CD4-positive, alpha-beta memory T cell (primary cell): ENCODE results near the gene LTBP2. TPM values are rescaled to one million over a fixed set of nuclear protein-coding genes. Genes with fewer than 3 reads are reported as not detected.

ENCODE experiments used
- CTCF ChIA-PET: fragments of 350-600 bp; sonication (Branson Sonifier 250); formaldehyde crosslinking; loops from one replicate; lab custom pipeline; 2021; ENCODE audit warnings: inconsistent platforms; ENCODE audit not compliant: partially characterized antibody; lab: Charles Lee
- POLR2A ChIA-PET: fragments of 350-600 bp; sonication (Branson Sonifier 250); formaldehyde crosslinking; loops from one replicate; lab custom pipeline; 2021; ENCODE audit not compliant: partially characterized antibody; lab: Charles Lee
- DNase-seq, 5 donors: peaks; one replicate each; pipeline versions ENCODE4 v3.0.0 to v3.0.0-alpha.2; 2020 to 2022; ENCODE audit warnings: mixed read lengths in 1 of 5
- H3K27ac ChIP-seq: one replicate; pipeline ENCODE4 v1.7.0; 2013; ENCODE audit warnings: low read depth, low read length
- H3K27me3 ChIP-seq: 2 replicates; pipeline ENCODE4 v1.7.0; 2013; ENCODE audit warnings: mild to moderate bottlenecking, low read length, moderate library complexity; ENCODE audit not compliant: insufficient read depth
- H3K36me3 ChIP-seq: 2 replicates; pipeline ENCODE4 v1.7.0; 2013; ENCODE audit warnings: mild to moderate bottlenecking, low read length, moderate library complexity; ENCODE audit not compliant: insufficient read depth
- H3K4me1 ChIP-seq: 2 replicates; pipeline ENCODE4 v1.7.0; 2013; ENCODE audit warnings: mild to moderate bottlenecking, low read length, moderate library complexity; ENCODE audit not compliant: insufficient read depth
- H3K4me3 ChIP-seq, 2 donors: one replicate each; pipeline ENCODE4 v1.7.0; 2013; ENCODE audit warnings: low read length in 2 of 2, mild to moderate bottlenecking in 1 of 2
- H3K9me3 ChIP-seq, 2 donors: one replicate each; pipeline ENCODE4 v1.7.0; 2013; ENCODE audit warnings: low read length in 2 of 2, control low read depth in 1 of 2; ENCODE audit not compliant: control insufficient read depth in 1 of 2
- H3K27ac Mint-ChIP-seq, 7 donors: one replicate each; pipeline ENCODE4 v1.8.0; 2020 to 2021; ENCODE audit warnings: mixed read lengths in 7 of 7, mild to moderate bottlenecking in 6 of 7, inconsistent platforms in 3 of 7, moderate library complexity in 3 of 7
- H3K27me3 Mint-ChIP-seq, 2 donors: one replicate each; pipeline ENCODE4 v1.8.0; 2020 to 2021; ENCODE audit warnings: mixed read lengths in 2 of 2
- H3K36me3 Mint-ChIP-seq, 2 donors: one replicate each; pipeline ENCODE4 v1.8.0; 2020 to 2021; ENCODE audit warnings: mixed read lengths in 2 of 2, inconsistent platforms in 1 of 2, mild to moderate bottlenecking in 1 of 2
- H3K4me1 Mint-ChIP-seq, 4 donors: one replicate each; pipeline ENCODE4 v1.8.0; 2020 to 2021; ENCODE audit warnings: mixed read lengths in 4 of 4, mild to moderate bottlenecking in 1 of 4
- H3K4me3 Mint-ChIP-seq, 8 donors: one replicate each; pipeline ENCODE4 v1.8.0; 2020 to 2021; ENCODE audit warnings: mixed read lengths in 8 of 8, mild to moderate bottlenecking in 7 of 8, moderate library complexity in 6 of 8, inconsistent platforms in 3 of 8
- H3K9me3 Mint-ChIP-seq, 8 donors: one replicate each; pipeline ENCODE4 v1.8.0; 2020 to 2021; ENCODE audit warnings: mixed read lengths in 8 of 8, mild to moderate bottlenecking in 5 of 8, inconsistent platforms in 3 of 8, moderate library complexity in 1 of 8
- intact Hi-C: fragments of 100-400 bp; cut with micrococcal nuclease; formaldehyde crosslinking; loops from one replicate; pipeline ENCODE4 v1.15.1; 2023
- polyA plus RNA-seq, 2 donors: library from polyadenylated mRNA; unstranded; fragments of 300-500 nt; fragmentation: Illumina TruSeq; gene quantifications; one replicate each; pipeline ENCODE4 v1.2.3, GENCODE V29; 2021
- total RNA-seq, 2 experiments: library from RNA; stranded (reverse); gene quantifications; one replicate each; pipeline ENCODE4 v1.2.3, GENCODE V29; 2021

LTBP2 gene
- total and polyA plus RNA-seq, 4 experiments from 2014 or later: 0.11 to 0.44 (median 0.36) TPM

DNA sequence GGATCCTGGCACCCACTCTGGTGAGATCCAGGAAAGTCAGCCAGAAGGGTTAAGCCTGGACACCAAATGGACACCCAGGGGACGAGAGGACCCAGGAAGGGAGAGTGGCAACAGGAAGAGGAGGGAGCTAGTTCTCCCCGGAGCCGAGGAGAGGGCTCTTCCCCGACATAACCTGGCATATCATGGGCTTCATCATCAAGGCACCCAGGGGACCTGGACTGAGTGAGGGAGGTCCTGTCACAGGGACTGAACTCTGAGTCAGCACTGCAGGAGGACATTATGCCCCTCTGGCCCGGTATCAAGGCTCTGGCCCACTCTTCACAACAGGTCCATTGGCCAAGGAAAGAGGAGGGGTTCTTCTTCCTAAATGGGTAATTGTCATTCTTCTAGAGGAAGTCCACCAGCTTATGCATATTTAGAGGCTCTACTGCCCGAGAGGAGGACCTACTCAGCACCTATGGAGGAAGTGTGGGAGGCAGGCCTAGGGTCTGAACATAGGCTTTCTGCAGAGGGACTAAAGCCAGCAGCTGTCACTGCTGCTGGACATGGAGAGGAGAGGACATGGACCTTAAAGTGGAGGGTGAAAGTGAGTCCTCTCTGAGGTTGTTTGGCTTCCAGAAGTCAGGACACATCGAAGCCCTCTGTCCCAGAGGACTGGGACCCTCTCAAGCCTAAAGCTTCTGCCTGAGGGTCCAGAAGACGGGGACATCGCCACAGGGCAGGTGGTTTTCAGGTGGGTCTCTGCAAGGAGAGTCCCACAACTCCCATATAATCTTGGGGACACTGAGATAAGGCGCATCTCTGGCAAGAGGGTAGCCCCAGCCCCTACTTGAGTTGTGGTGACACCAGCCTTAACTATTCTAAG is 99.8 kb downstream of the LTBP2 start:
- Mint-ChIP-seq H3K36me3 (no peaks in the 10 kb centered on the region), H3K9me3 (peaks cover 0 to 2% (median 0%) of the 10 kb centered on the region in 8 donors), H3K4me3 (no peak overlapping the region), H3K4me1 (peaks cover 0 to 19% (median 11%) of the 10 kb centered on the region in 4 donors), H3K27ac (no peak overlapping the region), H3K27me3 (peaks cover 0 to 18% of the 10 kb centered on the region in 2 donors)
- Histone ChIP-seq H3K27me3 (no peaks in the 10 kb centered on the region), H3K4me3 (no peak overlapping the region), H3K27ac (no peak overlapping the region), H3K4me1 (peaks cover 8% of the 10 kb centered on the region), H3K36me3 (no peaks in the 10 kb centered on the region), H3K9me3 (no peaks in the 10 kb centered on the region)
- intact Hi-C loops: no loop called here
- ChIA-PET CTCF (interaction anchor here (1.5 kb wide), 1 partner anchor 10 kb away, joined by 4 read pairs; no protein-coding TSS in a partner anchor), POLR2A (no interaction called here)
- no peak for DNase-seq

DNA sequence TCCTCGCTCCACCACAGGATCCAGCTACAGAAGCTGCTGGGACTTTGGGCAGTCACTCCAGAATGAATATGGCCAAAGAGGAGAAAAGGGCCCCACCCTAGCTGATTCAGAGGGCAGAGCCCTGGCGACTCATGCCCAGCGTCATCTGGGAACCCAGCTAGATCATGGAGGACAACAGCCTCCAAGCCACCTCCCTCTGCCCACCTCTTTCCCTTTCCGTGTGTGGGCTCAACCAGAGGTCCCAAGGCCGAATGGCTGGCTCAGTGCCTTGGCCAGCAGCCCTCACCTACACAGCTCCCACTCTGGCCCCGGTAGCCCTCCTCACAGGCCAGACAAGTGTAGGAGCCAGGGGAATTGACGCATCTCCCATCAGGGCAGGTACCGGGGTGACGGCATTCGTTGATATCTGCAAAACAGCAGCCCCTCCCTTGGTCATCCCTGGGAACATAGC is 101.1 kb downstream of the LTBP2 start:
- H3K27me3 ChIP-seq: no peaks in the 10 kb centered on the region
- DNase-seq: no peak
- peaks cover 8% of the 10 kb centered on the region for H3K4me1 ChIP-seq
- Mint-ChIP-seq H3K27me3 (peaks cover 0 to 16% of the 10 kb centered on the region in 2 donors), H3K27ac (no peak overlapping the region), H3K4me3 (no peak overlapping the region), H3K36me3 (no peaks in the 10 kb centered on the region), H3K4me1 (peaks cover 0 to 15% (median 11%) of the 10 kb centered on the region in 4 donors), H3K9me3 (peaks cover 0 to 2% (median 0%) of the 10 kb centered on the region in 8 donors)
- ChIA-PET POLR2A (no interaction called here), CTCF (interaction anchor here (1.5 kb wide), 1 partner anchor 8 kb away, joined by 4 read pairs; no protein-coding TSS in a partner anchor)
- intact Hi-C loops: no loop called here
- H3K4me3 ChIP-seq: no peak overlapping the region
- H3K27ac ChIP-seq: no peak overlapping the region
- no peaks in the 10 kb centered on the region for H3K36me3 ChIP-seq
- H3K9me3 ChIP-seq: no peaks in the 10 kb centered on the region

DNA sequence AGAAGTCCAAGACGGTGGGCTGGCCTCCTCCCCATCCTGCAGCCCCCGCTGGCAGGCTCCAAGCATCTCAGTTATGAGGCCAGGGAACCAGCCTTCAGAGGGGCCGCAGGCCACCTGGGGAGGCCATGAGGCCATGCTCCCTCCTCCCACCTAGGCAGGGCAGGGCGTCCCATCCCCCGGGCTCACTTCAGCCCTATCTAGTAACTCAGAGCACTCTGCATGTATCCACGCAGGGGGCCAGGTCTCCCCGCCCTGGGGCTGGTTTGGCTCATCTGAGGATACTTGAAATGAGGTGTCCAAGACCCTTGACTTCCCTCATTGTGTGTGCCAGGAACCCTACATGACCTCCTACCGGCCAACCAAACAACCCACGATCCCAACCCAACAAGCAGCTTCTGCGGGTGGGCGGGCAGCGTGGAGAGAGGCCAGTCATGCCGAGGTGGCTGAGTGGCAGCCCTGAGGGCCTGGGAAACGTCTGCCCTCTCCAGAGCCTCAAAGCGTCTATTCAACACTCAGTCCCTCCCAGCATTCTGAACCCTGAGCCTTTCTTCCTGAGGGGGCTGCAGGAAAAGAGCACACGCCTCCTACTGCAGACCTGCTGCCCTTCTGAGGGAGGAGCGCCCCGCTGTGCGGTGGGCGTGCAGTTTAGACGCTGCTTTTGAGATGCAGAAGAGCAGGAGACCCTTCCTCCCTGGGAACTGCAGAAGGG is 101.7 kb downstream of the LTBP2 start:
- H3K27ac ChIP-seq: no peak overlapping the region
- peaks cover 8% of the 10 kb centered on the region for H3K4me1 ChIP-seq
- Mint-ChIP-seq H3K4me1 (peaks cover 0 to 15% (median 10%) of the 10 kb centered on the region in 4 donors), H3K4me3 (no peak overlapping the region), H3K27ac (no peak overlapping the region), H3K9me3 (peaks cover 0 to 2% (median 0%) of the 10 kb centered on the region in 8 donors), H3K36me3 (no peaks in the 10 kb centered on the region), H3K27me3 (peaks cover 0 to 16% of the 10 kb centered on the region in 2 donors)
- CTCF ChIA-PET: no interaction called here
- DNase-seq: no peak
- no peak overlapping the region for H3K4me3 ChIP-seq
- H3K9me3 ChIP-seq: no peaks in the 10 kb centered on the region
- intact Hi-C loops: no loop called here
- H3K27me3 ChIP-seq: no peaks in the 10 kb centered on the region
- no peaks in the 10 kb centered on the region for H3K36me3 ChIP-seq
- POLR2A ChIA-PET: no interaction called here

DNA sequence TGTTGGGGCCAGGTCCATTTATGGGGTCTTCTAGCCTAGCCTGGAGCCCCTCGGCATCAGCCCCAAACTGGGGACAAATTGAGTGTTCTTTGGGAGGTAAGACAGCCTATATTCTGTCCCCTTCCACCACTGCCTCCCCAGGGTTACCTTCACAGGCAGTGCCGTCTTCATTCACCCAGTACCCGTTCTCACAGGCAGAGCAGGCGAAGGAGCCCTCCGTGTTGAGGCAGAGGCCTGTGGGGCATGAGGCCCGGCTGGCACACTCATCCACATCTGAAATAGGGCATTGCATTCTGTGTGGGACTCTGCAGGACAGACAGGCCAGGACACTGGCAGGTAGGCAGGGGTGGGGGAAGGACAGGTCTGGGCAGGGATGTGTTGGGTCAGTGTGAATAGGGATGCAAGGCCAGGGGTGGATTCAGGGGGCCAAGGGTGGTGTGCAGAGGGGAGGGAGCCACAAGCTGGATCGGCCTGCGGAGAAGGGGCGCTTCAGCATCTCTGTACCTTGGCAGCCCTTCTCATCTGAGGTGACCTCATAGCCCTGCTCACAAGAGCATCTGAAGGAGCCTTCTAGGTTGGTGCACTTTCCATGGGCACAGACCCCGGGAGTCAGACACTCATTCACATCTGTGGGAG is 102.3 kb downstream of the LTBP2 start:
- DNase-seq: no peak
- Mint-ChIP-seq H3K4me1 (peaks cover 0 to 11% (median 7%) of the 10 kb centered on the region in 4 donors), H3K36me3 (no peaks in the 10 kb centered on the region), H3K9me3 (peaks cover 0 to 2% (median 0%) of the 10 kb centered on the region in 8 donors), H3K4me3 (no peak overlapping the region), H3K27ac (no peak overlapping the region), H3K27me3 (peaks cover 0 to 16% of the 10 kb centered on the region in 2 donors)
- Histone ChIP-seq H3K27me3 (no peaks in the 10 kb centered on the region), H3K36me3 (no peaks in the 10 kb centered on the region), H3K27ac (no peak overlapping the region), H3K4me3 (no peak overlapping the region), H3K9me3 (no peaks in the 10 kb centered on the region), H3K4me1 (peaks cover 6% of the 10 kb centered on the region)
- CTCF ChIA-PET: no interaction called here
- intact Hi-C loops: no loop called here
- POLR2A ChIA-PET: no interaction called here

- no peaks in the 10 kb centered on the region for H3K27me3 ChIP-seq
- H3K27ac Mint-ChIP-seq: no peak overlapping the region
- no peak overlapping the region for H3K27ac ChIP-seq
- no peaks in the 10 kb centered on the region for H3K36me3 ChIP-seq
- H3K4me3 Mint-ChIP-seq: no peak overlapping the region
- H3K4me3 ChIP-seq: no peak overlapping the region
- H3K9me3 Mint-ChIP-seq: peaks cover 0 to 2% (median 0%) of the 10 kb centered on the region in 8 donors
- peaks cover 0 to 16% of the 10 kb centered on the region in 2 donors for H3K27me3 Mint-ChIP-seq
- H3K4me1 ChIP-seq: no peaks in the 10 kb centered on the region
- no peaks in the 10 kb centered on the region for H3K9me3 ChIP-seq
- intact Hi-C loops: no loop called here
- ChIA-PET CTCF (no interaction called here), POLR2A (no interaction called here)
- no peak for DNase-seq
- peaks cover 0 to 4% (median 2%) of the 10 kb centered on the region in 4 donors for H3K4me1 Mint-ChIP-seq
- no peaks in the 10 kb centered on the region for H3K36me3 Mint-ChIP-seq
Measured at GRCh38 chr14:74508844-74509428, 103.1 kb downstream of the LTBP2 start.

GRCh38 chr14:74508292-74508731 is 103.7 kb downstream of the LTBP2 start:
- CTCF ChIA-PET: no interaction called here

More at GRCh38 chr14:74508292-74508731, 103.7 kb downstream of the LTBP2 start:
- Histone ChIP-seq H3K9me3 (no peaks in the 10 kb centered on the region), H3K27ac (no peak overlapping the region), H3K36me3 (no peaks in the 10 kb centered on the region), H3K27me3 (no peaks in the 10 kb centered on the region), H3K4me1 (no peaks in the 10 kb centered on the region), H3K4me3 (no peak overlapping the region)
- Mint-ChIP-seq H3K27ac (no peak overlapping the region), H3K9me3 (peaks cover 0 to 2% (median 0%) of the 10 kb centered on the region in 8 donors), H3K4me1 (no peaks in the 10 kb centered on the region), H3K27me3 (peaks cover 0 to 14% of the 10 kb centered on the region in 2 donors), H3K4me3 (no peak overlapping the region), H3K36me3 (no peaks in the 10 kb centered on the region)
- no peak for DNase-seq
- intact Hi-C loops: no loop called here
- POLR2A ChIA-PET: no interaction called here
